Measurements from ENCODE around the gene BRINP1. TPM values are rescaled to one million over a fixed set of nuclear protein-coding genes. Genes with fewer than 3 reads are reported as not detected.

The BRINP1 gene
- total RNA-seq, 2 donors from 2014 or later, result not detected

DNA sequence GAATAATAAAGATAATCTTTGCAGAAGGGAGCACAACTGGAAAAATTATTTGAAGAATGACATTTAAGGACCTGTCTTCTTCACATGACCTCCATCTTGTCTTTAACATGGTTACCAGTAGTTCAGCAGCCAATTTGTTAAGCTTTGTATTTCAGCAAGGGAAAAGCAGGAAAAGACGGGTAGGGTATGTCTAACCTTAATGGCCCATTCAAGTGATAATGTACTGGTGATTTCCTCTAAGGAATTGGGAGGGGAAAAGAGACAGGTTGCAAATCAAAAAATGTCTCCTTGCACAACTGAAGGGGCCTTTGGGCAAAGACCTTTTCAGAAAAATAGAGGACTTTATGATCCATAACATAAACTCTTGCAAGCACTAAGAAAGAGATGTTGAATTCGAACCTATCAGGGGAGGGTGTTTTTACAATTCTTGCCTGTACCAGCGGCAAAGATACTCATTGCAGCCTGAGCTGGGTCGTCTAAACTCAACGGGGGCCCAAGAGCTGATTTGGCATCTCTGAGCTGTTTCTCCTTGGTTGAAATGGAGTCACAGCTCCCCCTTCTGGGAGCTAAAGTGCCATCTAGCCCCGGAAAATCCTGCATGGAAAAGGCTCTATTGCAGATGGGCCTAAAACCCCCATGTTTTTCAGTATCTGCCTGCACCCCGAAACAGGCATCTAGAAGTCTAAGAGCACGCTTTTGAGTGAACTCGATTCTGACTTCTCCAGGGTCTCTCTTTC is 3.8 kb downstream of the BRINP1 start:
- ATAC-seq, result no peak
- peaks cover 28 to 30% of the 10 kb centered on the region in 2 donors for H3K9me3 Mint-ChIP-seq
- H3K27ac Mint-ChIP-seq, result no peak overlapping the region
- H3K36me3 Mint-ChIP-seq, result peaks cover 17 to 18% of the 10 kb centered on the region in 2 donors
- DNase-seq (ENCODE audit: low spot score in 2 of 2), result no peak

DNA sequence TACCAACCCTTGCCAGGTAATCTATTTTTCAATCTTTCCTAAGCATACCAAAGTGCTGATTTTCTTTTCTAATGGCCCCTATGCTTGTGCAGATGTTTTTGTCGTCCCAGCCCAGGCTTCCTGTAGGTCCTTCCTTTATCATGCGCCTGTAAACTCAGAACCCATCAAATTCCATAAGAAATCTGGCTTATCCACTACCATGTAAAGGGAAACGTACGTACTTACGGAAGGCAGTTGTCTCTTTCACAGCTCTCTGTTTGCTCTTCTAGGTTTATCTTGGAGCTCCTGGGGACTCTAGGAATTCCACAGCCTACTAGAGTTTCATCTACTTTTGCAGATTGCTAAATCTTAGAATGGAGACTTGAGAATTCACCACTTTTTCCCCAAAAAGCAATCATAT is 9.0 kb downstream of the BRINP1 start:
- H3K36me3 Mint-ChIP-seq, result no peaks in the 10 kb centered on the region
- DNase-seq (ENCODE audit: low spot score in 2 of 2) (no peak), ATAC-seq (no peak)
- no peak overlapping the region for H3K27ac Mint-ChIP-seq
- H3K9me3 Mint-ChIP-seq, result peaks cover 24 to 33% of the 10 kb centered on the region in 2 donors

DNA sequence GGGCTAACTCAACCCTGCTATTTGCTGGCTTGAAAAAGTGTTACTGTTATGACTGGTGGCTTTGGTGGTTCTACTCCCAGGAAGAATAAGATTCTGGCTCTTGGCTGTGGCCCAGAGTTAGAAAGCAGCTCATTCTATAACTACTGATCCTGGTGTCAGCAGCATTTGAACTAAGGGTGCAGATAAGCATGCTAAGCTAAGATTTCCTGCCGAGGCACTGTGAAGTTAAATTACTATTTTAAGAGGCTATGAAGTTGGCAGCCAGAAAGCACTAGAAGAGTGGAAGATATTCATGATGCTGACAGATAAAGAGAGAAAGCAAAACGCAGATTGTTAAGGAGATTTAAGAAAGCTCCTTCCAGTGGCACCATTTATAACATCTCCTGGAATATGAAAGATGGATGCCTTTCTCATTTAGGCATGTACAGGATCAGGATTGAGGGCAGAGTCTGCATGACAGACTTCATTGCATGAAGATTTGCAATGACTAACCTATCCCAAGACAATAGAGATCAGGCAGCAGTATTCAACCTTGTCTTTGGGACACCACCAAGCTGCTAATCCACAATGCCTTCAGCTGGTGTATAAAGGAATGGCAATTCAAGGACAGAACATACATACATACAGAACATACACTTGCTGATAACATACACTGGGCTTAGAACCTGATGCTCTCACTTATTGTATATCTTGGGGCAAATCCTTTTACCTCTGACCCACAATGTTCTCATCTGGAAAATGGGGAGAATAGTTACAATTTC is 11.7 kb downstream of the BRINP1 start:
- ATAC-seq, result no peak
- H3K9me3 Mint-ChIP-seq, result peaks cover 22 to 23% of the 10 kb centered on the region in 2 donors
- no peak for DNase-seq (ENCODE audit: low spot score in 2 of 2)
- H3K27ac Mint-ChIP-seq, result no peak overlapping the region
- H3K36me3 Mint-ChIP-seq, result no peaks in the 10 kb centered on the region

DNA sequence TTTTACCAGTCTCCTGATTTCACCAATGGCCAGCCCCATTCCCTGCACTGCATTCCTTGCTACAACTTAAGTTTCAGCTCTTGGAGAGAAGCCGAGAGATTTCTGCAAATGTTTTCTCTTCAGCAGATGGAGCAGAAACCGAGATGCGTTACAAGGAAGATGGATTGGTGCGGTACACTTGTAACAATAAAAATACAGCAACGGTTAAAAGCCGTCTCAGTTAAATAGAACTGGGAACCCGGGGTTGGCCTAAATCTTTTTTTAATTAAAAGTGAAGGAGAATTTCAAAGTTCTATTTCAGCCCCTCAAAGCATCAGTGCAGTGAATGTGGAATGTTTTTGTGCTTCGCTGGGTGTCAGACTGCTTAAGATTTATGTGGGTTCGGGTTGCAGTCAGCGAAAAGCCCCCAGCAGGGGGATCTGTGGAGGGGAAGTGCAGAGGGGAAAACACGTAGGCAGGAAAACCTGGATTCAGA is 19.8 kb downstream of the BRINP1 start:
- Mint-ChIP-seq H3K27ac (no peak overlapping the region), H3K9me3 (peaks cover 15 to 17% of the 10 kb centered on the region in 2 donors), H3K36me3 (no peaks in the 10 kb centered on the region)
- DNase-seq (ENCODE audit: low spot score in 2 of 2) (no peak), ATAC-seq (no peak)

DNA sequence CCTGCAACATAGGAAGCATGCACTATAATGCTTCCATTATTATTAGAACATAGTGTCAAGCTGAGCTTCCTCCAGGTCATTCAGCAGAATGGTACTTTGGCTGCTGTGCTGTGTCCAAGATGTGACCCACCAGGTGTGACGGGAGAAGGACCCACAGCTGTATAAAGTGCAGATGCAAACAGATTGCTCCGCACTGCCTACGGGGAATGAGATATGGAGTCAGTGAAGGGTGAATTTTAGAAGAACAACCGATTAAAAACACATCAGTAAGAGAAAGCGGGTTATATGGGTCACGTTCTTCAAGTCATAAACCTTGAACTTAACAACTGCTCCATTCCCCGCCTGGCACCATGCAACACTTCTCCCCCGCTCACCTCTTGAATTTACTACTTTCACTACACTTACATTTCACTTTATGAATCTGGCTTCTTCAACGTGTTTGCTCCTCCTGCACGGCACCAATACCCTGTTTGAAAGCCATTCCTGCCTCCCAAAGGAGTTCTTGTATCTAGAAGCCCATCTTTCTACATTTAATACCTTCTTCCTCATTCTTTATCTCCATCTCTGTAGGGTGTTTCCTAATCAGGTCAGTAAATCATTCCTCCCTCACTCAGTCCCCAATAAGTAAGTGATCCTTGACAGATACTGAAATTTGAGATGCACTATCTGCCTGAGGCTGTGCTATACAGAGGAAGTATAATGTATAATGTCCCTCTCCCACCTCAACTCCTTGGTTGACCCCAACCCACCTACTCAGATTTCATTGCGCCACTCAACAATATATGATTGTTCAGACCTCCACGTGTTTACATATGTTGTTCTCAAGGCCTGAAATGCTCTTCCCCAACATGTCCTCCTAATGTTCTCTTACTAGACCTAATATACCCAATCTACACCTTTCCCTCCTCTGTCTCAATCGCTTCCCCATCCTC is 25.9 kb downstream of the BRINP1 start:
- H3K36me3 Mint-ChIP-seq, result no peaks in the 10 kb centered on the region
- H3K27ac Mint-ChIP-seq, result no peak overlapping the region
- ATAC-seq (no peak), DNase-seq (ENCODE audit: low spot score in 2 of 2) (no peak)
- H3K9me3 Mint-ChIP-seq, result peaks cover 15% of the 10 kb centered on the region in 2 donors

DNA sequence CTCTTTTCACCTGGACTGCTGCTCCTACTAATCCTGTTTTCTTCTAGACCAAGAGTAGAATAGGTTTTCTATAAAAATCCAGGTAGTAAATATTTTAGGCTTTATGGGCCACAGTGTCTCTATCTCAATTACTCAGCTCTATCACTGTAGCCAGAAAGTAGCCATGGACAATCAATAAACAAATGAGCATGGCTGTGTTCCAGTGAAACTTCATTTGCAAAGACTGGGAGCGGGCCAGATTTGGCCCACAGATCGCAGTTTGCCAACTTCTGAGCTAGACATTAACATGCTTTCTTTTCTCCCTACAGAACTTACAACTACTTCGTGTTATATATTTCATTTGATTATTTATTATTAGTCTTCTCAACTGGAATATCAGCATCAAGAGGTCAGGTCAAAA is 30.2 kb downstream of the BRINP1 start:
- DNase-seq (ENCODE audit: low spot score in 2 of 2) (no peak), ATAC-seq (no peak)
- peaks cover 10% of the 10 kb centered on the region in 2 donors for H3K9me3 Mint-ChIP-seq
- H3K36me3 Mint-ChIP-seq, result no peaks in the 10 kb centered on the region
- H3K27ac Mint-ChIP-seq, result no peak overlapping the region

DNA sequence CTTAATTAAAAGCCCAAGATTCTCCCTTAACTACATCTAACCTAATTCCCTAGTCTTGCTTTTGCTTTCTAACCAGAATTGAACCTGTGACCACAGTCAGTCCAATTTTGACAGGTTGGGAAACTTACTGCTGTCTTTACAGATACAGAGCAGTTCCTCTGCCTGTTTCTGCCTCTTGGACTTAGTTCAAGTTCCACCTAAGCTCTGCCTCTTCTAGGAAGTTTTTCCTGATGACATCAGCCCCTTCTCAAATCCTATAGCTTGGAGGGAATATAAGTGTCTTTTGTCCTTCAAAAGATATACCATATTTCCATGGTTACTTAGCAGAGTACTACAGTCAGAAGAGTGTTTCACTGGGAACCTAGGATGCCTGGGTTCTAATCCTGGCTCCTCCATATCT is 31.7 kb downstream of the BRINP1 start:
- Mint-ChIP-seq H3K9me3 (peaks cover 4% of the 10 kb centered on the region in 2 donors), H3K36me3 (no peaks in the 10 kb centered on the region), H3K27ac (no peak overlapping the region)
- no peak for DNase-seq (ENCODE audit: low spot score in 2 of 2)
- no peak for ATAC-seq

DNA sequence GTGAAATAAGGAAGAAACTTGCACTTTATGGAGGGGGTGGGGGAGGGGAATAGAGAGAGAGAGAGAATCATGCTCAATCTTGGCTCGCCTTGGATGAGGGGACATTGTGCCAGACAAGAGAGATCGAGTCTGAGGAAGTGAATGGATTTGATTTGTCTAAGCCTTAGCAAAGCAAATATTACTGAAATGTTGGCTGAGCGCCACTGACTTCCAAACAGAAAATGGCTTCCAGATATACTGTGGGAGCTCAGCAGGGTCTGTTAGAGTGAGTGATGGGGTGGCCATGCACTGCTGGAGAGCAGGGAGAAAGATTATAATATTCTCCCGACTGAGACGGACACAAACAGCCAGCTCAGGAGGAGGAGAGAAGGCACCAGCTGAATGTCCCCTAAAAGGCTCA is 34.5 kb downstream of the BRINP1 start:
- no peak overlapping the region for H3K27ac Mint-ChIP-seq
- H3K9me3 Mint-ChIP-seq, result peaks cover 4 to 9% of the 10 kb centered on the region in 2 donors
- no peak for ATAC-seq
- no peaks in the 10 kb centered on the region for H3K36me3 Mint-ChIP-seq
- no peak for DNase-seq (ENCODE audit: low spot score in 2 of 2)

DNA sequence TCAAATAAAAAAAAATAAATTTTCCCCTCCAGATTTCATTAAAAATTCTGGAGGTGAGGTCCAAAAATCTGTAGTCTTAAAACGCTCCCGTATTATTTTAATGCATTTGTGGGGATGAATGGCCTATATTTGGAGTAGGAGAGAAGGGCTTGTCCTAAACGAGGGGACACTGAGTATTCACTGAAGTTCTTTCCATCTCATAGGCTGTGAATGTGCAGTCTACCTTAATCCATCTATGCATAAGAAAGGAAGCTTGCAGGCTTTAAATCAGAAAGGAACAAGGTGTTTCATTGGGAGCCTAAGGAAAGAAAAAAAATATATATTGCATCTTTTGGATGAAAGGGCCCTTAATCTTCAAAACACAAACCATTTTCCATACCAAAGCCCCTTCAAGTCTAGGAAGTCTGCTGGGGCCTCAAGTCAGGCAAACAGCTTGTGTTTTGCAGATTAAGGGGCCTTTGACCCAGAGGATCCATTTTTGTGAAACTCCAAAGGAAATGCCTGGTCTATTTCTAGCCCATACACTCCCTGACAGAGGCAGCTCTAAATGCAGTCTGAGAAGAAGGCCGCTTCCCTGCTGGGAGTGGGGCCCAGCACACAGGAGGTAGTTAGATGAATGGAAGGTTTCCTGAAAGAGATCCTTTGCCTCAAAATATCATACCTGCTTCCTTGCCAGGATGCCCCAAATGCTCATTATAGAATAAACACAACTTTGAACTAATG is 35.6 kb downstream of the BRINP1 start:
- Mint-ChIP-seq H3K36me3 (no peaks in the 10 kb centered on the region), H3K27ac (no peak overlapping the region), H3K9me3 (peaks cover 4 to 9% of the 10 kb centered on the region in 2 donors)
- ATAC-seq (no peak), DNase-seq (ENCODE audit: low spot score in 2 of 2) (no peak)

DNA sequence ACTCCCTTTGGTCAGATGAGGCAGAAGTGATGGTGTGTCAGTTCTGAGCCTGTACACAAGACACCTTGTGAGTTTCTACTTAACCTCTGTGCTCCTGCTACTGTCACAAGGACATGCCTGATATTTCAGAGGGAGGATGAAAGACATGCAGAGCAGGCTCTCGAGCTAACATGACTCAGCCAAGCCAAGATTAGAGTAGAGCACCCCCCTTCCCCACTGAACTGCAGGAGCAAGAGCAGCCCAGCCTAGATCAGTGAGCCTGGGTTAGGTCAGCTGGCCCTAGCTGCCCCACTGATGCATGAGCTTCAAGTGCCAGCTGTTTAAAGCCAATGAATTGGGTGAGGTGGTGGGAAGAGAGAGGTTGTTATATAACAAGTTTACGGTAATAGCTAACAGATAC is 36.7 kb downstream of the BRINP1 start:
- H3K9me3 Mint-ChIP-seq, result peaks cover 14 to 21% of the 10 kb centered on the region in 2 donors
- no peak for DNase-seq (ENCODE audit: low spot score in 2 of 2)
- H3K36me3 Mint-ChIP-seq, result peaks cover 0 to 5% of the 10 kb centered on the region in 2 donors
- no peak for ATAC-seq
- H3K27ac Mint-ChIP-seq, result no peak overlapping the region

DNA sequence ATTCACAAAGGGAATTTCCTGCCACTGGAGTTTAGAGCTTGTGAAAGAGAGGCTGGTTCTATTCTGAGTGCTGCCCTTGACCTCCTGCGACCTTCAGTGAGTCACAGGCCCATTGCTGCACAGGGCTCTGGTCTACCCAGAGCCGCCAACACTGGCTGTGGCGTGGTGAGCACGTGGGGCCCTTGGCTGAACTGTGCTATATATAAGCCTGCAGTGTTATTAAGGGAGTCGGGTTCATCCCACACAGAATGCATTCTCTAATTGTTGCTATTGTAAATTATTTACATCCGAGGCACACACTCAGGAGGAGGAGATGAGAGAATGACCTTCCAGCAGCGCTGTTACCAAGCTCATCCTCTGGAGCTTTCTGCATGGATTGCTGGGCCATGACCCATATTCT is 47.1 kb downstream of the BRINP1 start:
- ATAC-seq (no peak), DNase-seq (ENCODE audit: low spot score in 2 of 2) (no peak)
- Mint-ChIP-seq H3K36me3 (peaks cover 0 to under 1% of the 10 kb centered on the region in 2 donors), H3K27ac (no peak overlapping the region), H3K9me3 (peaks cover 13 to 15% of the 10 kb centered on the region in 2 donors)

DNA sequence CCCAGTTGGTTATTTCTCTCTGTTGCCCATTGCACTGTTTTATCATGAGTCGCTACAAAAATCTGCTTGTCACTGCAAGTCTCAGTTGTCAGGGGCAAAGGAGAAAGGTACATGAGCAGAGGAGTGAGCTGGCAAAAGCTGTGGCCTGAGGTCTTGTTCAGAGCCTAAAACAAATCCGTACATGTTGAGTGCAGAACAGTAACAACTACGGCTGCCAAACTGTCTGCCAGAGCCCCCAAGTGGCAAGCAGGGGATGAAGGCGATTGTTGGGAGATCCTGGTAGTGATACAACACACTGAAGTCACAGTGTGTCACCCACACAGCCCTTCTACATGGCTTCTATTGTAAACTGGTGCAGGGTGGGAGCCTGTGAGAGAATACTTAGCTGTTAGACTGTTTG is 50.9 kb downstream of the BRINP1 start:
- DNase-seq (ENCODE audit: low spot score in 2 of 2) (no peak), ATAC-seq (no peak)
- Mint-ChIP-seq H3K36me3 (no peaks in the 10 kb centered on the region), H3K27ac (no peak overlapping the region), H3K9me3 (peaks cover 4 to 12% of the 10 kb centered on the region in 2 donors)

DNA sequence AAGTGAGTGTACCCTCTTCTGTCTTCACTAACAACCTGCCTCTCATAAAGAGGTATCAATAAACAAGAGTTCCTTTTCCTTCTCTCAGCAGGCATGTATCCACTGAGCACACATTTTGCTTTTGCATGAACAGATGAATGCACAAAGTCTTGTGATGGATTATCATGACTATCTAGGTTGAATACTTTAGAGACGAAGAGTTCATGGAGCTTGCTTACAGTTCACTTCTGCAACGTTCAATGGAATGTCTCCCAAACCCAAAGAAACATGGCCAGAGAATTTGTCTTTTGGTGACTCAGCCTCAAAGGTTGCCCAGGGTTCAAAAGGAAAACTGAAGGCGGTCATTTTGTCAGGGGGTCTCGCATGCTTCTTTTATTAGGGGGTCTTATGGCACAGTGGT is 55.4 kb downstream of the BRINP1 start:
- Mint-ChIP-seq H3K9me3 (peaks cover 4 to 5% of the 10 kb centered on the region in 2 donors), H3K36me3 (no peaks in the 10 kb centered on the region), H3K27ac (no peak overlapping the region)
- ATAC-seq (no peak), DNase-seq (ENCODE audit: low spot score in 2 of 2) (no peak)

DNA sequence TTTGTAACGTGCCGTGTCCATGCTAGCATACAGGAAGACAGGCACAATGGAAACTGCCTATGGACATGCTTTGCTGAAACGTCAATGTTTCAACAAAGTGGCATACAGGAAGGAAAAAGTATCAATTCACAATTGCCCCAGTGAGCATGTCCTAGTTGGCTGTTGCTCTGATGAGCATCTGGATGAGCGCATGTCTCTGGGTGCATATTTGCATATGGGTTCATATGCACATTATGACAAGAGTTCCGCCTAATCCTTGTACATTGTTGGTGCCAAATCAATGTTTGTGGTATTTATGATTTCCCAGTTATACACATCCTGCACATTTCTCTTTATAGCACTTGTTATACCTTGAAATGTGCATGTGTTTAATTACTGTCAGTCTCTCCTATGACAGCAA is 58.5 kb downstream of the BRINP1 start:
- Mint-ChIP-seq H3K36me3 (no peaks in the 10 kb centered on the region), H3K9me3 (peaks cover 4% of the 10 kb centered on the region in 2 donors), H3K27ac (no peak overlapping the region)
- DNase-seq (ENCODE audit: low spot score in 2 of 2) (no peak), ATAC-seq (no peak)

DNA sequence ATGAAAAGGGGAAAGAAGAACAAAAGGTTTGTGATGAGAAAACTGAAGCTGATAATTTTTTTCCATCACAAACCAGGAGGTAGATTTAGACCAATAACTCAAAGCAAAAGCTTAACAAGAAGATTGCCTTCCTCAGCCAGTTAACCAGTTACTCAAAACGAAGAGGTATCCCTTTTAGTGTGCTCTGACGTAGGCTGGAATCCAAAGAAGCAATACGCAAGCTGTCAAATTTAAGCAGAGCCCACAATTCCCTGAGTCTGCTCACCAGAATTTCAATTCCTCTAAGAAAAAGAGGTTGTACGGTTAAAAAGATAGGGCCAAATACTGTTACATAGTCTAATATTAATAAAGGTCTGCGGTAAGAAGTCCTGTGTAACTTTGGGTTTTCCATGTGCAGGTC is 61.8 kb downstream of the BRINP1 start:
- peaks cover 7 to 10% of the 10 kb centered on the region in 2 donors for H3K9me3 Mint-ChIP-seq
- no peak overlapping the region for H3K27ac Mint-ChIP-seq
- ATAC-seq (no peak), DNase-seq (ENCODE audit: low spot score in 2 of 2) (no peak)
- H3K36me3 Mint-ChIP-seq, result no peaks in the 10 kb centered on the region

DNA sequence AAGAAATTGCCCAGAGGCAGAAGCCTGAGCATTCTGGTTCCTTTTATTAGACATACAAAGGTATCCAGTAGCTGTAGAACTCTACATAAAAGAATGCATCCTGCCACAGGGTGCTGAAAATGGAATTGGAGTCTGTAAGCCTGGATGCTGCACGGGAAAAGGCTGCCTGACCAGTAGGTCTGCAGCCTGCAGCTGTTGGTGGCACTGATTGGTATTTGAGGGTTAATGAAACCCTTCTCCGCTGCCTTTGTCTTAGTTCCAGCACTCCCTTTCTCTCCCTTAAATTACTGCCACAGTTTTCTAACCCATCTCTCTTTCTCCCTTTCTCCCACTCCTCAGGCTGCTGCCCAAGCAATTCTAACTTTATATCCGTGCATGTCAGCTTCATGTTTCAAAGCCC is 64.7 kb downstream of the BRINP1 start:
- Mint-ChIP-seq H3K27ac (no peak overlapping the region), H3K36me3 (no peaks in the 10 kb centered on the region), H3K9me3 (peaks cover 7 to 17% of the 10 kb centered on the region in 2 donors)
- DNase-seq (ENCODE audit: low spot score in 2 of 2), result no peak
- no peak for ATAC-seq
